GM19043 (cell line): Measurements from ENCODE around the gene POLR3K.

ENCODE experiments used
- ATAC-seq: cut with Tn5 transposase; IDR thresholded peaks from one replicate; pipeline ENCODE4 v1.9.1; 2021; ENCODE audit warnings: low read depth; ENCODE audit not compliant: unreplicated experiment

Gene POLR3K

DNA sequence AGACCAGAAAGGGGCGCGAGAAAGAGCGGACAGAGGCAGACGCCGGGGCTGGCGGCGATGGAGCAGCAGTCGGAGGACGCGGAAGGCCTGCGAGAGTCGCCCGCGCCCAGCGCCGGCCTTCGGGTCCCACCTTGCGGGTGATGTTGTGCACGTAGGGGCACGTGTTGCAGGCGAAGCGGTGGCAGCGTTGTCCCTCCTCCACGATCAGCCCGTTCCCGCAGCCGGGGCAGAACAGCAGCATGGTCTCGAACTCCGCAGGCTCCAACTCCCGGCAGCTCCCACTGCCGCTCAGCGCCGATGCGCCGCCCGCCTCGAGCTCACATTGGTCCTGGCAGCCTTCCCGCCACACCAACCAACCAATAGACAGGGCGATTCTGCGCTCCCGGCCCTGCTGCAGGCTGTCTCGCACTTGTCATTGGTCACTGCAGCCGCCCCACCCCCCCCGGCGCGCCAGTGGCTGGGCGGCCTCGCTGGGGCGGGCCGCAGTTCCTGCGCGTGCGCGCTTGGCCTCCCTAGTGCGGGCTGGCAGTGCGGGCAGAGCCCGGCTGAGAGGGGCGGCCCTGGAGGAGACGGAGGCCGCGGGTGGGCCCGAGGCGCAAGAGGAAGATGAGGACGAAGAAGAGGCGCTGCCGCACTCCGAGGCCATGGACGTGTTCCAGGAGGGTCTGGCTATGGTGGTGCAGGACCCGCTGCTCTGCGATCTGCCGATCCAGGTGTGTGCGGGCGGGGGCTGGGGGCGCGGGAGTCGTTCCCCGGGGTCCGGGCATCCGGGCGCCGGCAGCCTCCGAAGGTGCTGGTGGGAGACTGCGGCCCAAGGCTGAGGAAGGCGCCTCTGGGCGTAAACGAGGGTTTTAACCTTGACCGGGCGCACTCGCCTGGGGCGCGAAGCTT, at the start of gene POLR3K, which contains the start of gene SNRNP25:
Gene POLR3K (minus strand): TSS at position 263 of the 891 bp plus-strand sequence. CDS start 22 bp downstream, at position 241.
Gene SNRNP25 (plus strand): TSS at position 483 of the 891 bp plus-strand sequence. CDS start 189 bp downstream, at position 672.
- ATAC-seq: peak; percentile 93

DNA sequence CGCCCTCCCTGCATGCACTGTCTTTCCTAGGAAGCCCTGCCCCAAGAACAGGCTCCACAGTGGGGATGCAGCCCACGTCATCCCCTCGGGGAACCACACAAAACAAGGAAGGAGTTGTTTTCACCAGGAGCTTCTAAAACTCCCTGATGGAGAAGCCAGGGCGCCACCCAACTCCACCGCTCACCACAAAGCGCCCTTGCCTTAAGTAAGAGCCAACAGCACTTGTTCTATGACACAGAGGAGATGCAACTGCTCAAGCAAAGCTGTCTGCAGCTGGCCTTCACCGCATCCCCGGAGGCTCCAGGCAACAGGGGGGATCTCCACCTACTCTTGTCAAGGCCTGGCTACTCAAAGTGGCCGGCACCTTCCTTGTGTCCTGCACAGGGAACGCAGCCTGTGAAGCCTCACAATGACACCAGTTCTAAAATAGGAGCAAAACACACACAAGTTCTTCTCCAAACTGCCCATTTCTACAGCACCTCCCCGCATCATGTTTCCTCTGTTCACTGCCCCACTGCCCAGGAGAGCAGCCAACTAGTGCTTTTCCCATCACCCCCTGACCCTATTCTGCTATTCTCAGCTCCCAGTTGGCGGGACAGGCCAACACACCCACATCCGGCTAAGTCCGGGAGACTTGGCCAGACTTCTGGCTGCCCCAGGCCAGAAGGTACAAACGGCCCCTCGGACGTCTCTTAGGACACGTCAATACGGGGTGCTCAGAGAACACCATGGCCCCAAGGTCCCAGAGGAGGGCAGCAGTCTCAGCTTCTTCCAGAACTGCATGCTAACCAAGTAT, 48.9 kb upstream of the POLR3K start:
- ATAC-seq: no peak

- no peak for ATAC-seq
Observed at GRCh38 chr16:101586-101985, 48.2 kb upstream of the POLR3K start.

DNA sequence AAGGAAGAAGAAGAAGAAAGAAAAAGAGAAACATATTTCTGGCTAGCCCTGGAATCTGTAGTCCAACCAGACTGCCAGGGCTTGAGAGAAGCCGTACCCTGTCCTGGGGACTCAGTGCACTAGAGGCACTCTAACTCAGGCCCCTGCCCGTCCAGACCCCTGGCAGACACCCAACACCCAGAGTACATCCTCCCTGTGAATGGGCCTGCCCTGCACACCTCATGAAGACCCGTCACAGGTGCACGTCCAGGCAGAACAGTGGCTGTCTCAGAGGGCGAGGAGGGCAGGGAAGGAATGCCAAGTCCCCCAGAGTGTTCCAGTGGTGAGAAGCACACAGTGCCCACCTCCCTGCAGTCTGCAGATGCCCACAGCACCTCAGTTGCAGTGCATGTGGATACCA, 47.6 kb upstream of the POLR3K start:
- ATAC-seq: no peak

DNA sequence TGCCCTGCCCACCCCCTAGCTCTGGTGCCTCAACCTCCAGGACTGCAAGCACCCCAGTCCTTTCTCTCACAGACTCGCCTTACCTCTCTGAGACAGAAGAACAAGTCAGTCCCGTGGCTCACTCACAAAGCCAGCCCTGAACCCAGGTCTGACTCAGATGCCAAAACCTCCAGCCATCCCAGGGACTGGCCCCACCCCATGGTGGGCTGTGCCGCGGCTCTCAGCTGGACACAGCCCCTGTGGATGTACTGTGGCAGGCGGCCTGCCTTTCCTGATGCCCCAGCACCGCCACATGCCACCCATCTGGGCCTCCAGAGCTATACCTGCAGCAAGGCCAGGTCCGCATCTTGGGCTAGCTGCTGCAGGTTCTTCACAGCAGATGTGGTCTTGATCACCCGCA, 44.4 kb upstream of the POLR3K start:
- ATAC-seq: no peak

DNA sequence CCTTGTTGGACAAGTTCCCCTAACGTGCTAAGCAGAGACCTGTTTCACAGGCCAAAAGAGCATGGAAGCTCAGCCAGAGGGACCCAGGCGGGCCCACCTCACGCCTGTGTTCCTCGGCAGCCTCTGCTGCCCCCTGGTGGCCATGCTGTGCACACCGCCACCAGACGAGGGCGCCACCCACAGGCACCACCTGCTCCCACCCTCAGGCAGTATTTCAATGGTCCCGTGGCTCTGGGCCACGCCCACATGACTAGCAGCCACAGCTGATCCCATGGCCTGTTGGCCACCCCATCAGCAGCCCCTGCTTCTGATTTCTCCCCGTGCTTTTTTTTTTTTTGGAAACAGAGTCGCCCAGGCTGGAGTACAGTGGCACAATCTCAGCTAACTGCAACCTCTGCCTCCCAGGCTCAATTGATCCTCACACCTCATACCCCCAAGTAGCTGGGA, 43.5 kb upstream of the POLR3K start:
- ATAC-seq: peak; percentile 74

GRCh38 chr16:94918-95265, 41.5 kb upstream of the POLR3K start:
- ATAC-seq: no peak

GRCh38 chr16:92431-93339, 39.3 kb upstream of the POLR3K start:
- ATAC-seq: no peak

DNA sequence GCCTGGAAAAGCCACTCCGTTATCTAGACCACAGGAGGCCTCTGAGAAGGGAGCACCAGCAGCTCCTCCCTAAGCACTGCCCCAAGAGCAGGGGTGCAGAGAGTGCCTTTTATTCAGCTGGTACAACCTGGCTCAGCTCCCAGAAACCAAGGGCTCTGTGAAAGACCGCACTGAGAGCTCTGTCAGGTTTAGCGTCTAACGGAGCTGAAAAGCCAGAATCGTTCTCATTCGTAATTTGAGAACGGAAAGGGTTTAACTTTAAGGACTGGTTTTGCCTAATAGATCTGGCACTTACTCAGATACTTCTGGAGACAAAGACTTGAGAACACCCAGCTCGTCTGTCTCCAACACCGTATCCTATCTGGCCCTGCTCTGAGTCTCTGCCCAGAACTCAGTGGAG, 38.1 kb upstream of the POLR3K start:
- no peak for ATAC-seq

DNA sequence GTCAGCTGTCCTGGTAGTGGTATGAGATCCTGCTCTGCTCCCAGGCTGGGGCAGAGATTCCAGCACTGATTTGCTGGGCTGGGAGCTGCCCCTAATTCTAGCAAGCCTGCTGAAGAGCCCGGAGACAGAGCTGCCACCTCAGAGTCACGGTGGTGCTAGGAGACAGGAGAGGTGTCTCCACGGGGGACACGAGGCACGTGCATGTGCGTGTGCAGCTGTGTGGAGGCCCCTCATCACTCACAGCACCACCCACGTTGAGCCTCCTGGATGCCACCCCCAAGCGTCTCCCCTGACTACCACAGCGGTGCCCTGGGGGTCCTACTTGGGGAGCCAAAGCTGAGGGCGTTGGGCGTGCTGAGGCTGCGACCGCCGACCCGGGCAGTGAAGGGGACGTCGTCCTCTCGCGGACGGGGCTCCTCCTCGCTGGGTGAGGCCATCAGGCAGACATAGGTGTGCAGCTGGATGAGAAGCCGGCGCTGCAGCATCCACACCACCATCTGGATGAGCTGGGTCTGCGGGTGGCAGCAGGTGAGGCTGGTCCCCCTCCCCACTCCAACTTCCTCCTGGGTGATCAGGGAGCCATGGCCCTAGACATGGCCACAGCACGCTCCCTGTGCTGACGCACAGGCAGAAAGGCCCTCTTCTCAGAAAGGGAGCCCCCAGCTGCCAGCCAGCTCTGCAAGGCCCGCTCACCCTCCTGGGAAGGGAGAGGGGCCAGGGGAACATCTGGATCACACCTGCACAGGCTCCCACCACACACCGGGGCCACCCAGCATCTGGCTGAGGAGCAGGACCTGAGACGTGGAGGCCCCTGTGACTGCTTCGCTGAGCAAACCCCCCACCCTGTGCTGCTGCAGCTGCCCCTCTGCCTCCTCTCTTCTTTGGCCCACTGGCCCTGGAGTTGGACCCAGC, 36.2 kb upstream of the POLR3K start:
- ATAC-seq: no peak

GRCh38 chr16:88613-89012, 35.2 kb upstream of the POLR3K start:
- ATAC-seq: no peak

DNA sequence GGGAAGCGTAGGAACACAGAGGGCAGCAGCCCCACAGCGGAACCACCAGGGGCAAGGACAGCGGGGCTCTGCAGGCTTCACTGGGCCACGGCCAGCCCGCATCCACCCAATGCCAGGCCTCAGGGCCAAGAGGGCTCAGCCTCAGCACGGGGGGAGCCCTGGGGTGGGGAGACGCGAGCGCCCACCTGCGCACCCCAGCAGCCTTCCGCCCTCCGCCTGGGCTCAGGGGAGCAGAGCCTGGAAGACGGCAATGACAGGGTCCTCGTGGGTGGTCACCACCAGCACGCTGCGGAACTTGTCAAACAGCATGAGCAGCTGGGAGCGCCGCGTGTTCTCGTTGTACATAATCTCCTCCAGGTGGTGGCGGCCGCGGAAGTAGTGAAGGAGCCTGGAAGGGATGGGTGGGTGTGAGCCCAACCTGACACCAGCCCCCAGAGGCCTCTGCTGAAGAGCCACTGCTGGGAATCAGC, 33.1 kb upstream of the POLR3K start:
- ATAC-seq: no peak

DNA sequence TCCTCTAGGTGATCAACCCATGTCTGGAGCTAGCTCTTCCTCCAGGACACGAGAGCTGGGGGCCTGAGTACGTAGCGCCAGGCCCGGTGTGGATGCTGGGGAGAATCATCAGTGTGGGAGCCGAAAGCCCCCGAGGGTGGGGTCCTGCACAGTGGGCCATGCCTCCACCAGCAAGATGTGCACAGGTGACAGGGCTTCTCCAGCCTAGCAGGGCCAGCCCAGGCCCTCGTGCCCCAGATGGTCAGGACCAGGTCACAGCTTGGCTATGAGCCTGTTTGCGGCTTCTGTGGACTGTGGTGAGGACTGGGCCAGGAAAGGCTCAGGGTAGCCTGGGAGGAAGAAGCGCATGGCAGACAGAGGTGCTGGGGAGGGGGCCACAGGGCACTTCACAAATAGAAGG, 32.5 kb upstream of the POLR3K start:
- ATAC-seq: no peak

- no peak for ATAC-seq
Observed at GRCh38 chr16:85407-85782, 32.0 kb upstream of the POLR3K start.

DNA sequence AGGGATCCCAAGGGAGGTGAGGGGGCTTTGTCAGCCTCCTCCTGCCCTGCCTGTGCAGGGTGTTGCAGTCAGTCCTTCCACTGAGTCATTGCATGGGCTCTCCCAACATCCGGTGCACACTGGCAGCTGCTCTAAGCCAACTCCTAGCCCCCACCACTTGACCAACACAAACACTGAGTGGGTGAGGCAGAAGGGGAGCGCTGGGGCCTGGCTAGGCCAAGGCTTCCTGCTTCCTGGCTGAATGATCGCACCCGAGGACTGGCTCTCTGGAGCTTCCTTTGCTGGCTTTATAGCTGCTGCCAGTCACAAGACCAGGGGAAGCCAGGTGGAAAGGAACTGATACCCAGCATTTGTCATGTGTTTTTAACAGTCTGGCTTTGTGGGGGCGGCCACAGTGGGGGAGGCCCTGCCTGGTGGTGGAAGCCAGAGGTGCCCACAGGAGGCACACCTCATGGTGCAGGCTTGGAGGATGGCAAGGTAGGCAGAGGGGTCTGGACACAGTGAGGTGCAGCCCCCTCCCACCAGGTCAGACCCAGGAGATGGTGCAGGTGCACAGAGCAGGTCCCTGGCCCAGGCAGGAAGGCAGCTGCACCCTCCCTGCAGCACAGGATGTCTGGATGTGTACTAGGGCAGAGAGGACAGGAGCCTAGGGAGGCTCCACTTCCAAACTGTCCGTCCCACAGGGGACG, 31.5 kb upstream of the POLR3K start:
- peak; percentile 68 for ATAC-seq

DNA sequence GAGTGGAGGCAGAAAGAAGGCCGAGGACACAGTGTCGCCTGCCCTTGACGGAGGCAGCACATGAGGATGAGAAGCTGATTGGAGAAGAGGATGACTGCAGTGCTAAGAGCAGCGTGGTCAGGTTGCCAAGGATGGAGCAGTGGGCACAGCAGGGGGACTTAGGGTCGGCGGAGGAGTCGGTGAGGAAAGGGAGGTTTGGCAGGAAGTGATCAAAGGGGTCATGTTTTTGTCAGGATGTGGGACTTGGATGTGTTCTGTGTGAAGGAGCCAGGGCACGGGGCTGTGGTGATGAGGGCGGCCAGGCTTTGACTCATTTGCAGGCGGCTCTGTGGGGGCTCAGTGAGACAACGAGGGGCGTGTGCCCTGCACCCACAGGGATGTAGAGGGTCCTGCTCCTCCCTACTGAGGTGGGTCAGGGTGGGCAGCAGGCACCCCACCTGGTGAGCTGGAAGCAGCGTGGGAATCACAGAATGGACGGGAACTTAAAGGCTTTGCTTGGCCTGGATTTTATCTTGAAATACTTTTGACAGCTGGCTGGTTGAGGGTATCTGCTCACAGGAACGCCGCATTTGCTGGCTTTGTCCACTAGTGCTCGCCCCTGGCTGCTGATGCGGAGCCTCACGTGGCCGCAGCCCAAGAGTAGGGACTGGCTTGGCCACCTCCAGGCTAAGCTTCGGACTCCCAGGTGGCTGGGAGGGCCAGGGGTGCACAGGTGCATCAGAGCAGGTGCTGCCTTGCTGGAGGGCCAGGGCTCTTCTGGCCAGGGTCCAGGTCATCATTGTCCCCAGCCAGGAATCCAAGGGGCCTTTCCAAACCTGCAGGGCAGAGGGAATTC, 30.6 kb upstream of the POLR3K start:
- ATAC-seq: no peak

DNA sequence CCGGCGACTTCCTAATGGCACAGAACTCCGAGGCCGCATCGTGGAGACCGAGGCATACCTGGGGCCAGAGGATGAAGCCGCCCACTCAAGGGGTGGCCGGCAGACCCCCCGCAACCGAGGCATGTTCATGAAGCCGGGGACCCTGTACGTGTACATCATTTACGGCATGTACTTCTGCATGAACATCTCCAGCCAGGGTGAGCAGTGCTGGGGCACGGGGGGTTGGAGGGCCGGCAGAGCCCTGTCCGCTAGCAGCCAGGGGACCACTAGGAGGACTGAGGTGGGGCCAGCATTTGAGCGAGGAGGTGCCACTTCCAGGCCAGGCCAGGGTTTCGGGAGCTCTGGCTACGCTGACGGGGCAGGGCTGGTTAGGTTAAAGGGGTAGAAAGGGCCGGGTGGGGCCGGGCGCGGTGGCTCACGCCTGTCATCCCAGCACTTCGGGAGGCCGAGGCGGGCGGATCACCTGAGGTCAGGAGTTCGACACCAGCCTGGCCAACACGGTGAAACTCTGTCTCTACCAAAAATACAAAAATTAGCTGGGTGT, 29.7 kb upstream of the POLR3K start:
- no peak for ATAC-seq
